Measurements from ENCODE around the gene KIAA1755.

DNA sequence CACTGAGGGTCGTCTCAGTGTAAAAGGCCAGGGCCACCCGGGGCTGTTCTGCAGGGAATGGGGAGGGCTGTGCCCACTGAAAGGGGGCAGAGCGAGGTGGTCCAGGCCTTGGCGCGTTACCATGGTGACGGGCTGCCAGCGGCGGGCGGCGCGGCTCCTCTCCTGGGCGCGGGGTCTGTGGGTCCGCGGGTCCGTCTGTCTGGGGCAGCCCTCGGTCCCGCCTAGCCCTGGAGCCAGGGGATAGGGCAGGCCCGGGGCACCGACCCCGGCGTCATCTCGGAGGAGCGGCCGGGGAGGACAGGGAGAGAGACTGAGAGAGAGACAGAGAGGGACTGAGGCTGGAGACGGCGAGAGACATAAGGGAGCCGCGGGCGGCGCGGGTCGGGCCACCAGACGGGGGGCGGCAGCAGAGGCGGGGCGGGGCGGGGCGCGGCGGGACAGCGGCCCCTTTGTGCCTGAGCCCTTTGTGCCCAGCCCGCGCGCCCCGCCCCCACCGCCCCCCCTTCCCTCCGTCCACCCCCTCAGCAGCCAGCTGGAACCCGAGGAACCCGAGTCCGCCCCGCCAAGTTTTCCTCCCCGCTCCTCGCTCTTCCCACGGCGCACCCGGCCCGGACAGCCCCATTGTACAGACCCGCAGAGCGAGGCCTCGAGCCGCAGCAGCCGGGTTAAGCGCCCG, at the start of gene KIAA1755:
- TF ChIP-seq CTCF (IDR thresholded peaks at IDR 0.05; ENCODE audit: low read depth, low read length, poor library complexity, severe bottlenecking) (no peak), EZH2phosphoT487 (IDR thresholded peaks at IDR 0.05; ENCODE audit: borderline replicate concordance, low read length) (no peak)

Measured in DOHH2 (cell line).